Activated naive CD8-positive, alpha-beta T cell (primary cell): ENCODE measurements around the gene ZSCAN10.

ENCODE experiments used
- H3K27ac Mint-ChIP-seq: one replicate; pipeline ENCODE4 v1.8.0; 2021; ENCODE audit warnings: mixed read lengths
- H3K27me3 Mint-ChIP-seq: one replicate; pipeline ENCODE4 v1.8.0; 2021; ENCODE audit warnings: mixed read lengths
- H3K36me3 Mint-ChIP-seq: one replicate; pipeline ENCODE4 v1.8.0; 2021; ENCODE audit warnings: mixed read lengths
- H3K4me1 Mint-ChIP-seq: one replicate; pipeline ENCODE4 v1.8.0; 2021; ENCODE audit warnings: low read depth, mixed read lengths
- H3K4me3 Mint-ChIP-seq: one replicate; pipeline ENCODE4 v1.8.0; 2021; ENCODE audit warnings: mild to moderate bottlenecking, mixed read lengths
- H3K9me3 Mint-ChIP-seq: one replicate; pipeline ENCODE4 v1.8.0; 2021; ENCODE audit warnings: low read depth, mixed read lengths

The ZSCAN10 gene

DNA sequence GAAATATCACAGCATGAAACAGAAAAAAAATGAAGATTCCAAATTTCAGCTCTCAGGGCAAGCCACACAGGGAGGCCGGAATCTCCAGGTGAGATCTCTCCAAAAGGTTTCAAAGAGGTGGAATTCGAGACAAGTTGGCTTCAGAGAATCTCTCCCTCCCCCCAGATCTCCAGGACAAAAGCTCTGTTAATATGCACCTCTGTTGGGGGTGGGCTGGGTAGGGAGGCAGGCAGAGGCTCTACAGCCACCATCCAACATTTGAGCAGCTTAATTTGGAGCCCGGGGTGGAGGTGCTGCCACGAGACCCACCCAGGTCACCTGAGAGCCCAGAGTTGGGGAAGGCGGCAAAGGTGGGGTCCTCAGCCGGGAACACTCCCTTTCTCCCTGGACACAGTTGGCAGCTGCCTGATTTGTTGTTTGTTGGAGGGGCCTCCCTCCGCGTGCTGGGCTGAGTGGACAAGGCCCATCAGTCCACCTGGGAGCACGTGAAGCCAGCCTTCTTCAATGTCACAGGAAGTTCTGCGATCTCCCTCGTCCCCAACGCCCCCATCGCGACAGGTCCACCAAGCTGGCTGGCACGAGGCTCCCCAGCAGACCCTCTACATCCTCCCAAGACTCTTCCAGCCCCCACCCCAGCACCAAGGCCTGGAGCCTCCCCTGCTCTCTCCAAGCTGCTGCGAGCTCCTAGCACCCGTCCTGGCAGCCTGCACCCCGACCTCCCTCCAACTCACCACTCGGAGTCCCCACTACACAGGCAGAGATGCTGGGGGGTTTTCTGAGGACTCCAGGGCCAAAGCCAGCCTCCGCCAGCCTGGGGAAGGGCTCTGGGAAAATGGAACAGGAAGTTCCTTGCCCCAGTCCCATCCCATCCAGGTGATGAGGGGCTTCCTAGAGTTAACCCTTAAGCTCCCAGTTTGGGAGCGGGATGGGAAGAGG is at the start of gene ZSCAN10:
Gene ZSCAN10, minus strand, starts transcription at position 836 of the 936 bp plus-strand sequence. CDS start 6,357 bp downstream, outside the sequence.
- peaks cover 51% of the 10 kb centered on the region for H3K4me1 Mint-ChIP-seq
- no peaks in the 10 kb centered on the region for H3K27me3 Mint-ChIP-seq
- no peaks in the 10 kb centered on the region for H3K36me3 Mint-ChIP-seq
- no peaks in the 10 kb centered on the region for H3K9me3 Mint-ChIP-seq
- H3K27ac Mint-ChIP-seq, result peak within 1 kb of the TSS; percentile 51
- H3K4me3 Mint-ChIP-seq, result peak within 1 kb of the TSS; percentile 65

DNA sequence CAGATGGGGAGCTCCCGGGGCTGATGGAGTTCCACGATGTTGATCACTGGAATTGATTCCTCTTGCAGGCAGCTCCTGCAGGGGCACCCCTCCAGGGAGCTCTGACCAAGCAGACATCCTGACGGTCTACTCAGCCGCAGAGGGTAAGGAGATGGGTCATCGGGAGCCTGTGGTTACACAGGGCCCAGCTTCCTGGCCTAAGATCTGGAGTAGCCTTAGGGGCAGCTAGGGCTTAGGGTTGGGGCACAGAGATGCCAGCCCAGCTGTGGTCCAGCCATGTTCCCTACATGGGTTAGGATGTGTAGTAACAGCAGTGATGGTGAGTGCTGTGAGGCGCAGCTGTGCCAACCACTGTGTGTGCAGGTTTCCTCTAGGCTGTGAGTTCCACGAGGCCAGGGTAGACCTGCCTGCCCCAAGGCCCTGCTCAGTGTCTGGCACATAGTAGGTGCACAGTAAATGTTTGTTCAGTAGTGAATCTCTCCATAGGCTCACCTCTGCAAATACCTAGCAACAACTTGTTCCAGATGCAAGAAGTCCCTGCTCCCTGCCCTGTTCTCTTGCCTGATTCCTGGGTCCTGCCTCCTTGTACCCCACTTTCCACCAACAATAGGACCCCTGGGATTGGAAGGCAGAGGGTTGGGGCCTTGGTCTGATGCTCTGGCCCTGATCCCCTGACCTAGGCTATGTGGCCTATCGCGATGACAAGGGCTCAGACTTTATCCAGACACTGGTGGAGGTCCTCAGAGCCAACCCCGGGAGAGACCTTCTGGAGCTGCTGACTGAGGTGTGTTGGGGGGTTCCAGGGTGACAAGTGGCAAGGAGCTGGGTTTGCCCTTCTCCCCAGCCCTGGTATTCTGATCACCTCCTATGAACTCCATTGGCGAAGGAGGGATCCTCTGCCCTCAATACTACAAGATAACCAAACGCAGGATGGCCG is 49.4 kb upstream of the ZSCAN10 start:
- H3K27ac Mint-ChIP-seq, result no peak overlapping the region
- H3K4me1 Mint-ChIP-seq, result peaks cover 18% of the 10 kb centered on the region
- H3K36me3 Mint-ChIP-seq, result no peaks in the 10 kb centered on the region
- H3K9me3 Mint-ChIP-seq, result no peaks in the 10 kb centered on the region
- H3K4me3 Mint-ChIP-seq, result peak overlapping the region; percentile 85
- peaks cover 2% of the 10 kb centered on the region for H3K27me3 Mint-ChIP-seq

DNA sequence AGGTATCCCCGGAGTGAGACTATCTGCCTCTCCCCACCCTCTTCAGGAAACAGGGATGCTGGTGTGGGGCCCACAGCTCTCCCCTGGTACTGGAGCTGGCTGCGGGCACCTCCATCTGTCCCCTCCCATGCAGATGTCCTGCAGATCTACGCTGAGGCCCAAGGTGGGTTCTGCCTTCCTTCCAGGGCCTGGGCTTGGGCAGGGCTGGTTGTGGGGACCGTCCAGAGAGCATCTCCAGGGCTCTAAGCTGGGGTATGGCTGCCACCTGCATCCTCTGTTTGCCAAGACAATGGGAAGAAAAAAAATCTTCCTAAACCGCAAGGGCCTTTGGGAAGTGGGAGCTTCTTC is 48.6 kb upstream of the ZSCAN10 start:
- no peak overlapping the region for H3K27ac Mint-ChIP-seq
- H3K4me1 Mint-ChIP-seq, result peaks cover 16% of the 10 kb centered on the region
- no peaks in the 10 kb centered on the region for H3K9me3 Mint-ChIP-seq
- H3K36me3 Mint-ChIP-seq, result no peaks in the 10 kb centered on the region
- no peak overlapping the region for H3K4me3 Mint-ChIP-seq
- peaks cover 2% of the 10 kb centered on the region for H3K27me3 Mint-ChIP-seq

- Mint-ChIP-seq H3K27ac (no peak overlapping the region), H3K9me3 (no peaks in the 10 kb centered on the region), H3K36me3 (peaks cover 3% of the 10 kb centered on the region), H3K4me3 (no peak overlapping the region), H3K4me1 (peaks cover 11% of the 10 kb centered on the region), H3K27me3 (no peaks in the 10 kb centered on the region)
These were observed 48.1 kb upstream of the ZSCAN10 start for GRCh38 chr16:3147046-3147756.

GRCh38 chr16:3145660-3146059 is 46.6 kb upstream of the ZSCAN10 start:
- peaks cover 3% of the 10 kb centered on the region for H3K4me1 Mint-ChIP-seq
- no peak overlapping the region for H3K4me3 Mint-ChIP-seq
- H3K9me3 Mint-ChIP-seq, result no peaks in the 10 kb centered on the region
- peaks cover 4% of the 10 kb centered on the region for H3K36me3 Mint-ChIP-seq
- no peaks in the 10 kb centered on the region for H3K27me3 Mint-ChIP-seq
- no peak overlapping the region for H3K27ac Mint-ChIP-seq

GRCh38 chr16:3145151-3145550 is 46.1 kb upstream of the ZSCAN10 start:
- no peaks in the 10 kb centered on the region for H3K9me3 Mint-ChIP-seq
- no peak overlapping the region for H3K4me3 Mint-ChIP-seq
- no peak overlapping the region for H3K27ac Mint-ChIP-seq
- peaks cover 2% of the 10 kb centered on the region for H3K4me1 Mint-ChIP-seq
- no peaks in the 10 kb centered on the region for H3K27me3 Mint-ChIP-seq
- peaks cover 4% of the 10 kb centered on the region for H3K36me3 Mint-ChIP-seq

DNA sequence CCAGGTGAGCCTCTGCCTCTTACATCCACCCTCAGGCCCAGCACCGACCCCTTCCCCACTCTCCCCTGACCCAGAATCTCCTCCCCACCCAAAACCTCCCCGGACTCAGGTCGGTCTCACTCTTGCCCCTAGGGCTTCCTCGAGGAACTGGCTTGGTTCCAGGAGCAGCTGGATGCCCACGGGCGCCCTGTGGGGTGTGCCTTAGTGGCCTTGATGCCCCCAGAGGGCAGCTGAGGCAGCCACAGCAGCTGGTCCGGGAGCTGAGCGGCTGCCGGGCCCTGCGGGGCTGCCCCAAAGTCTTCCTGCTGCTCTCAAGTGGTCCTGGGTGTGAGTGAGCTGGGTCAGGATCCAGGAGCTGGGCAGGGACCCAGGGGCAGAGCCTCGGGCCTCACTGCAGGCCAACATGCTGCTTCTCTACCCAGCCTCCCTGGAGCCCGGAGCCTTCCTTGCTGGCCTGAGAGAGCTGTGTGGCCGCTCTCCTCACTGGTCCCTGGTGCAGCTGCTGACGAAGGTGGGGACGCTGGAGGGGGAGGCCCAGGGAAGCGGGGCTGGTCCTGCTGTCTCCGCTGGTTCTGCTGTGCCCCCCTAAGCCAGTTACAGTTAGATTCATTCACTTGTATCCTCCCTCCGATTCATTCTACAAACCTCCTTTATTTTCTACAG is 45.4 kb upstream of the ZSCAN10 start:
- Mint-ChIP-seq H3K4me3 (no peak overlapping the region), H3K36me3 (peaks cover 4% of the 10 kb centered on the region), H3K9me3 (no peaks in the 10 kb centered on the region), H3K4me1 (no peaks in the 10 kb centered on the region), H3K27ac (no peak overlapping the region), H3K27me3 (no peaks in the 10 kb centered on the region)

DNA sequence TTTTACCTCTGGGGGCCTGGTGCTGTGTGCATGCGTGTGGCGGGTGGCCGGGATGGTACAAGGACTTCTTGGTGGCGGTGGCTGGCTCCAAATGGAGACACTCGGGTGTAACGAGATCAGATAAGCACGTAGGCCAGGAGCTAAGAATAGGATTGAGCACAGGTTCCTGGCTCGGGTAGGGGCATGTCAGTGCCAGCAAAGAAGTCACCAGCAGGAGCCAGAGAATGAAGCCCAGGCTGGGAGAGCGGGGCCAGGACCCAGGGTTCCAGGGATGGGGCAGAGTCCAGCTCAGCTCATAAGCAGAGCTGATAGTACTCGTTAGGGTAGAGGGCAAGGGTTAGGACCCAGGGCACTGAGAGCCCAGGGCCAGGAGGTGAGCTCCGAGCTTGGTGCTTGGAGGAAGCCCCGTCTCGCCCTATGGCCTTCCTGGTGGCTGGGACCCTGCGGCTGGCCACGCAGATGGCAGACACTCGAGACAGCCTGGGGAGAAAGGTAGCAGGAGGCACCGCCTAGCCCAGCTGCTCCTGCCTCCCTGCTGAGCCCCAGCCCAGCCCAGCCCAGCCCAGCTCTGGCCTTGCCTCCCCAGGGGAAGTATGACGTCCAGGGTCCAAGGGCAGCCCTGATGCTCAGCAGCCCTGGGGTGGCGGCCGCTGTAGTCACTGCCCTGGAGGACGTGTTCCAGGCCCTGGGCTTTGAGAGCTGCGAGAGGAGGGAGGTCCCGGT is 44.7 kb upstream of the ZSCAN10 start:
- H3K9me3 Mint-ChIP-seq, result no peaks in the 10 kb centered on the region
- no peaks in the 10 kb centered on the region for H3K4me1 Mint-ChIP-seq
- no peak overlapping the region for H3K27ac Mint-ChIP-seq
- H3K4me3 Mint-ChIP-seq, result no peak overlapping the region
- peaks cover 6% of the 10 kb centered on the region for H3K36me3 Mint-ChIP-seq
- H3K27me3 Mint-ChIP-seq, result no peaks in the 10 kb centered on the region

- Mint-ChIP-seq H3K4me1 (no peaks in the 10 kb centered on the region), H3K27ac (no peak overlapping the region), H3K36me3 (peaks cover 6% of the 10 kb centered on the region), H3K9me3 (no peaks in the 10 kb centered on the region), H3K4me3 (no peak overlapping the region), H3K27me3 (no peaks in the 10 kb centered on the region)
These were observed 44.1 kb upstream of the ZSCAN10 start for GRCh38 chr16:3143189-3143588.

DNA sequence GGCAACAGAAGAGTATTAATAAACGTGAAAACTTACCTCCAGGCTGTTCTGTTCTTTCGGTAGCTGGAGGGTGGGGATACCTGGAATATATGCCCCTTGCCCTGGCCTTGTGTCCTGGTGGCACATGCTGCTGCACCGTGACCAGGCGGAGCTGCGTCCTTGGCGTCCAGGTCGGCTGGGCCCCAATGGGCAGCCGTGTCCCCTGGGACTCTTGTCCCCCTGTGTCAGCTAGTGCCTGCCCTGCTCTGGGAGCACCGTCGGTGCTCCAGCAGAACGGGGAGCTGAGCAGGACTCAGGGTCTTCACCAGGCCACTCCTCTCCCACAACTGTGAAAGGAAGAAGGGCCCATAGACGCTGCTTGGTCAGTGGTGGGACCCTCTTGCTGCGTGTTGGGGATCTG is 43.7 kb upstream of the ZSCAN10 start:
- Mint-ChIP-seq H3K9me3 (no peaks in the 10 kb centered on the region), H3K36me3 (peaks cover 6% of the 10 kb centered on the region), H3K4me3 (no peak overlapping the region), H3K27ac (no peak overlapping the region), H3K27me3 (no peaks in the 10 kb centered on the region), H3K4me1 (no peaks in the 10 kb centered on the region)

GRCh38 chr16:3142327-3142726 is 43.2 kb upstream of the ZSCAN10 start:
- no peaks in the 10 kb centered on the region for H3K4me1 Mint-ChIP-seq
- peaks cover 6% of the 10 kb centered on the region for H3K36me3 Mint-ChIP-seq
- no peak overlapping the region for H3K4me3 Mint-ChIP-seq
- no peaks in the 10 kb centered on the region for H3K27me3 Mint-ChIP-seq
- H3K9me3 Mint-ChIP-seq, result no peaks in the 10 kb centered on the region
- H3K27ac Mint-ChIP-seq, result no peak overlapping the region

DNA sequence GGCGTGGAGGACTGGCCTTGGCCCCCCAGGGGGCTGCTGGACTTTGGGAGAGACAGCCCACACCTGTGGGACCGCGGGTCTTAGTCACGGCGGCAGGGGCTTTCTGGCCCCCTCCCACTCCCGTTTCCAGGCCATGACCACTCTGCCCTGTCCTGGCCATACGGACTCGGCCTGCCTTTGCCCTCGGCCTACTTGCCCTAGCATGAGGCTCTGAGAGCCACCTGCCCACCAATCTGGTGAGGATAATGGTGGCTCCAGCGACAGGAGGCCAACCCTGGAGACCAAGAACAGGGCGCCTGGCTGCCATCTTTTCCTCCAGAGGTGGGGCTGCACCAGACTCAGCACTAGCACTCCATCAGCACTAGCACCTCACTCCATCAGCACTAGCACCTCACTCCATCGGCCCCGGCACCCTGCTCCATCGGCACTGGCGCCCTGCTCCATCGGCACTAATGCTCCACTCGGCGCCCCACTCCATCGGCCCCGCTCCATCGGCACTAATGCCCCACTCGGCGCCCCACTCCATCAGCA is 42.8 kb upstream of the ZSCAN10 start:
- peaks cover 6% of the 10 kb centered on the region for H3K36me3 Mint-ChIP-seq
- H3K4me1 Mint-ChIP-seq, result no peaks in the 10 kb centered on the region
- no peak overlapping the region for H3K27ac Mint-ChIP-seq
- no peaks in the 10 kb centered on the region for H3K27me3 Mint-ChIP-seq
- H3K4me3 Mint-ChIP-seq, result no peak overlapping the region
- H3K9me3 Mint-ChIP-seq, result no peaks in the 10 kb centered on the region

DNA sequence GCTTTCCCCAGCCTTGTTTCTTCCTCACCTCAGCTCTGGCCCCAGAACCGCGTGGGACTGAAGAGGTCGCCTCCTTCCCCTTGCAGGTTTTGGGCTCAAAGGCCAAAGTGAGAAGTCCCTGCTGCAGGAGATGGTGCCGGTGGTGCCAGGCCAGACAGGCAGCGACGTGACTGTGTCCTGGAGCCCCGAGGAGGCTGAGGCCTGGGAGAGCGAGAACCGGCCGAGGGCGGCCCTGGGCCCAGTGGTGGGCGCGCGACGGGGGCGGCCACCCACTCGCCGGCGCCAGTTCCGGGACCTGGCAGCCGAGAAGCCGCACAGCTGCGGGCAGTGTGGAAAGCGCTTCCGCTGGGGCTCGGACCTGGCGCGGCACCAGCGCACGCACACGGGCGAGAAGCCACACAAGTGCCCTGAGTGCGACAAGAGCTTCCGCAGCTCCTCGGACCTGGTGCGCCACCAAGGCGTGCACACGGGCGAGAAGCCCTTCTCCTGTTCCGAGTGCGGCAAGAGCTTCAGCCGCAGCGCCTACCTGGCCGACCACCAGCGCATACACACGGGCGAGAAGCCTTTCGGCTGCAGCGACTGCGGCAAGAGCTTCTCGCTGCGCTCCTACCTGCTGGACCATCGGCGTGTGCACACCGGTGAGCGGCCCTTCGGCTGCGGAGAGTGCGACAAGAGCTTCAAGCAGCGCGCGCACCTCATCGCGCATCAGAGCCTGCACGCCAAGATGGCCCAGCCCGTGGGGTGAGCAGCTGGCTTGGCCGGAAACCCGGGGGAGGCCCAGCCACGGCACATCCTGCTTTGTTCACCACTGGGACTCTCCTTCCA is 41.7 kb upstream of the ZSCAN10 start:
- Mint-ChIP-seq H3K36me3 (peaks cover 6% of the 10 kb centered on the region), H3K4me3 (no peak overlapping the region), H3K27me3 (no peaks in the 10 kb centered on the region), H3K4me1 (peaks cover 4% of the 10 kb centered on the region), H3K9me3 (no peaks in the 10 kb centered on the region), H3K27ac (no peak overlapping the region)
